ENCODE results near the gene SNRPB2.

The SNRPB2 gene

GRCh38 chr20:16719421-16719820 lies 10.4 kb upstream of the SNRPB2 start:
- no peak for DNase-seq (ENCODE audit: low spot score)
- TF ChIP-seq CTCF (IDR thresholded peaks at IDR 0.05; ENCODE audit: extremely low read depth, missing control alignments), result no peak

- no peak for TF ChIP-seq CTCF (IDR thresholded peaks at IDR 0.05; ENCODE audit: extremely low read depth, missing control alignments)
Measured at GRCh38 chr20:16729080-16729479, 746 bp upstream of the SNRPB2 start.

GRCh38 chr20:16732506-16733152 lies 2.8 kb downstream of the SNRPB2 start:
- no peak for TF ChIP-seq CTCF (IDR thresholded peaks at IDR 0.05; ENCODE audit: extremely low read depth, missing control alignments)
- DNase-seq (ENCODE audit: low spot score), result no peak

More at GRCh38 chr20:16729080-16729479, 746 bp upstream of the SNRPB2 start:
- DNase-seq (ENCODE audit: low spot score), result no peak

GRCh38 chr20:16740365-16741072 lies 10.7 kb downstream of the SNRPB2 start:
- no peak for DNase-seq (ENCODE audit: low spot score)
- TF ChIP-seq CTCF (IDR thresholded peaks at IDR 0.05; ENCODE audit: extremely low read depth, missing control alignments), result no peak

- no peak for TF ChIP-seq CTCF (IDR thresholded peaks at IDR 0.05; ENCODE audit: extremely low read depth, missing control alignments)
- no peak for DNase-seq (ENCODE audit: low spot score)
Measured at GRCh38 chr20:16744178-16744807, 14.5 kb downstream of the SNRPB2 start.

- TF ChIP-seq CTCF (IDR thresholded peaks at IDR 0.05; ENCODE audit: extremely low read depth, missing control alignments), result no peak
- DNase-seq (ENCODE audit: low spot score), result no peak
Measured at GRCh38 chr20:16745204-16745603, 15.4 kb downstream of the SNRPB2 start.

GRCh38 chr20:16747291-16747811 lies 17.5 kb downstream of the SNRPB2 start:
- no peak for TF ChIP-seq CTCF (IDR thresholded peaks at IDR 0.05; ENCODE audit: extremely low read depth, missing control alignments)
- no peak for DNase-seq (ENCODE audit: low spot score)
